Activated T-helper 1 cell treated with anti-CD3 and anti-CD28 coated beads, Interleukin-2, amount 50 U/mL, for 16 hours (primary cell): ENCODE data around the gene KIAA0753.

Experiments
- DNase-seq, 2 donors: peaks; one replicate each; pipeline ENCODE4 v3.0.0-alpha.2; 2020; ENCODE audit warnings: low read depth in 1 of 2, low spot score in 1 of 2

Gene KIAA0753

DNA sequence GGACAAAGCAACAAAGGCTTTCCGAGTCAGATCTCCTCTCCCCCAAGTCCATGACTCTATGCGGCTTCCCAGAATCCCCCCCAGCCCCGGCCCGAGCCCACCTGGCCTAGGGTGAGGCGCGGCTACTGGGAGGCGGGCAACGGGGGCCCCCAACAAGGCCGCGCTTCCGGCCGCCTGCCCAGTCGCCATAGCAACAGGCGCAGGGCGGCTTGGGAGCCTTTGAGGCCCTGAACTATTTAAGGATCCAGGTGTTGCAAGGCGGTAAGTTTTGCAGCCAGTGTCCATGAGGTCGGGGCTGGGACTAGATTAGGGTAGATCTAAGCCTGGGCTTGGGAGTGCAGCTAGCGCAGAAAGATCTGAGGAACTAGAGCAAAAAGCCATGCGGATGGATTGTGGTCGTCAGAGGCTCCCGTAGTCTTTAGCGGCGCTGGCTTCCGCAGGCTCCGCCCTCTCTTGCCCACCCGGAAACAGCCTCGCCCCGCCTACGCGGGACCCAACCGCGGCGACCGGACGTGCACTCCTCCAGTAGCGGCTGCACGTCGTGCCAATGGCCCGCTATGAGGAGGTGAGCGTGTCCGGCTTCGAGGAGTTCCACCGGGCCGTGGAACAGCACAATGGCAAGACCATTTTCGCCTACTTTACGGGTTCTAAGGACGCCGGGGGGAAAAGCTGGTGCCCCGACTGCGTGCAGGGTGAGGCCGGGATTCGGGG lies at the start of gene KIAA0753, which contains the start of gene TXNDC17:
TSS of gene KIAA0753 (minus strand) at position 176 of the 711 bp plus-strand sequence. CDS start 5,608 bp downstream, outside the sequence.
TSS of gene TXNDC17 (plus strand) at position 525 of the 711 bp plus-strand sequence. CDS start at position 548, 23 bp downstream.
- DNase-seq: peak; percentile 76 to 83

DNA sequence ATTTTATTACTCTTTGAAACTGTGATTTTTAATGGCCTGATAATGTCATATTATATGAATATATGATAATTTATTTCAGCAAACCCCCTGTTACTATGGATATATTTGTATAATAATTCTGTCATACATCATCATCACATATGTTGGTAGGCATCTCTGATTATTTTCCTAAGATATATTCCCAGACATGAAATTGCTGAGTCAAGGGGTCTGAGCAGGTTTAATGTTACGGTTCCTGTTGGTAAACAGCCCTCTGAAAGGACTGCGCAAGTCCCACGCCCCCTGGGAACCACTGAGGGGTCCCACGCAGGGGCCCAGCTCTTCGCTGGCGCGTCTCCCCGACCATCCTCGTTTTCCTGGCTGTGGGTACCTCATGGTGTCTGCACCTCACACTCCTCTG lies 48.4 kb upstream of the KIAA0753 start:
- DNase-seq: no peak

DNA sequence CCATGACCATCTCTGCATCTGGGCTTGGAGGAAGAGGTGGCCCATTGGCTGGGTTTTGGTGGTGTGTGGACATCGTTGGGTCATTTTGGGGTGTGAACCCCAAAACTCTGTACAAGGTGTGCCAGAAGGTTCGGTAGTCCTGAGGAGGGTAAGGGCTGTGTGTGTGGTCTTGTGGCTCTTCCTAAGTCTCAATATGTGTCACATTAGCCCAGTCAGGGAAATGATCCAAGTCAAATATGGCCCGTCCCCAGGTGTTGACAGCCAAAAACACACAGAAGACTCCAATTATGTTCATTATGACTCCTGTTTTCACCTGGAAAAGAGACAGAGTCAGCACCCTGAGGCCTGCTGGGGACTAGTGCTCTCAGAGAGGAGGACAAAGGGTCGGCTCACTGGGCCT lies 45.5 kb upstream of the KIAA0753 start:
- DNase-seq: no peak

DNA sequence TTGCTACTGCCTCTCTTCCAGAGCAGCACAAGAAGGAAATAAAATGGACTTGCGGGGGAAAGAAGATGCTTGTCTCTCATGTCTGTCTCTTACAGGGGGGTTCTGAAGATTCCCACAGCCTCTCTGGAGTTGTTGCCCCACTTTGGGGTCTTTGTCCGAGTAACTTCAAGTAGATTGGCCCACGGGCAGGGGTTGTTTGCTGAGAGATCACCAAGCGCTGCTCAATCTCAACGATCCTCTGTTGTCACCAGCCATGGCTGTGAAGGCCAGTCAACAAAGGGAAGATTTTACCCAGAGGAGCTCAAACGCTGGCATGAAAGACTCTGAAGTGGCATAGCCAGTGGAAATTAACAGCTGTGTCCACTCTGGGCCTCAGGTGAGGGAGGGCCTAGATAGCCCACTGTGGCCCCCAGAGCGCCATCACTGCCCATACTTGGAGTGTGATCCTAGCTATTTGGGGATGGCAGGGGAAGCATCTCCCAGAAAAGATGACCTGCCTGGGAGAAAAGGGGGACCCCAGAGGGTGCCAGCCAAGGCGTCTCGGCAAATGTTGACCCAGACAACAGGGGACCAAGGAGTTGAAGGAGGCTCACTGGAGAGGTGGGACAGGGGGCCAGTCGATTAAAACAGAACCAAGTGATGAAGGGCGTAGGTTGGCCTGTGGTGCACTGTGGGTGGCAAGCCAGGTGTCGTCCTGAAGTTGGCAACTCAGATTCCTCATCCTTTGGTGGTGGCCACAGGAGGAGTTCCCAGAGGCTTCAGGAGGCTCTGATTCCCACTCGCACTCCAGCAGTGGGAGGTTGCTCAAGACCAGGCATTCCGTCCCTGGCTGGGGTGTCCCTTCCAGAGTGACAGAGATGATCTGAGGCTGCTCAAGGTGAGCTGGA lies 44.6 kb upstream of the KIAA0753 start:
- DNase-seq: no peak

DNA sequence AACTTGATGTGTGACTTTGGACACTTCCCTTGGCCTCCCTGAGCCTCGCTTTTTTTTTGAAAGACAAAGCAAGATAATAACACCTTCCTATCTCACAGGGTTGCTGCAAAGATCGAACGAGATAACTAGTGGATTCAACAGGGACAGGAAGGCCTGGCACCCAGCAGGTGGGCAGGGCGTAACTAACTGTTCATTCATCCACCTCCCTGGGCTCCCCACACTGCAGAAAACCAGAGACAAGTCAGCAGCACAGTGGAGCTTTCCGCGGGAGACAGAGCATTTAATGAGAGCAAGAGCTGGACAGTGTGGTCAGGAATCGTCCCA lies 43.9 kb upstream of the KIAA0753 start:
- DNase-seq: no peak

DNA sequence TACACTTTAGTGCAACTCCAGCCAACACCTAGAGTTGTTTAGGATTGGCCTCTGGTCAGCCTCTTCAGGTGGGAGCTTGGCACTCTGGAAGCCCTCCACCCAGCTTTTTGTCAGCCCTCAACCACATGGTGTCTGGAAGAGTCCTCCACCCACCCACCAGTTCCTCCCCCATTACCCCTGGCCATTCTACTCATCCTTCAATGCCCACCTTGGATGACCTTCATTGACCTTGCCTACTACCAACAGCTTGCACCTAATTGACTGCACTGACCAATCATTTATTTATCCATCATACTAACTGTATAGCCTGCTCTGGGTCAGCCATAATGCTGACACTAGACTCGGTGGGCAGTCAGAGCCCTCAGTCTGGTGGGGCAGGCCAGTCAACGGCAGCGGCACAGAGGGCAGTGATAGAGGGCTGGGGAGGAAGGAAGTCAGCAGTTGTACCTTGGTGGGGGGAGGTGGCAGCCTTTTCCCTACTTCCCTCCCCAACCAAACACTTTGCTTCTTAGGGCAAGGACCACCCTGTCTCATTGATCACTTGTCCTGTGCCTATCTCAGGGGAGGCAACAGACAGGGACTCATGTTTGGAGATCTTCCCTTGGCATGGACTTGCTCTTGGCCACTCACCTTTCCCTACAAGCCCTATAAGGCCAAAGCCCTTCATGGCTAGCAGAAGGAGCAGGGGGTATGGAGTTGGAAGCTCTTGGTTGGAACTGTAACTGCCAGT lies 43.4 kb upstream of the KIAA0753 start:
- DNase-seq: no peak

DNA sequence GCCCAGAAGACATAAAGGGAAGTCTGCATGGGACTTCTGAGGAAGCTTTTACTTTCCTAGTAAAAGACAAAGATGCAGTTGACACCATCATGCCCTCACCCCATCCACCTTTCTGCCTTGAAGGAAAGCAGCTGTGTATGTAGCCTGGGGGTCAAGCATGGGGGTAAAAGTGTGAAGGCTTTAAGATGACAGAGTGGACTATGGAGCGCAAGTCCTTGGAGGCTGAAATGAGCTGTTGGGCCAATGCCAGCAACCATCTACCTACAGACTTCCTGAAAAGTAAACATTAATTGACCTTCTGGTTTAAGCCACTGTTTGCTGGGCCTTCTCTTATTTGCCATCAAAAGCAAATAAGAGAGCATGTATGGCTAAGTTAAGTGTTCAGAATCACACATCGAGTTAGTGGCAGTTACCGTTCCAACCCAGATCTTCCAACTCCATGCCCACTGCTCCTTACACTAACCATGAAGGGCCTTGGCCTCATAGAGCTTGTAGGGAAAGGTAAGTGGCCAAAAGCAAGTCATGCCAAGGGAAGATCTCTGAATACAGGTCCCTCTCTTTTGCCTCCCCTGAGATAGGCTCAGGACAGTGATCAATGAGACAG lies 42.7 kb upstream of the KIAA0753 start:
- no peak for DNase-seq

DNA sequence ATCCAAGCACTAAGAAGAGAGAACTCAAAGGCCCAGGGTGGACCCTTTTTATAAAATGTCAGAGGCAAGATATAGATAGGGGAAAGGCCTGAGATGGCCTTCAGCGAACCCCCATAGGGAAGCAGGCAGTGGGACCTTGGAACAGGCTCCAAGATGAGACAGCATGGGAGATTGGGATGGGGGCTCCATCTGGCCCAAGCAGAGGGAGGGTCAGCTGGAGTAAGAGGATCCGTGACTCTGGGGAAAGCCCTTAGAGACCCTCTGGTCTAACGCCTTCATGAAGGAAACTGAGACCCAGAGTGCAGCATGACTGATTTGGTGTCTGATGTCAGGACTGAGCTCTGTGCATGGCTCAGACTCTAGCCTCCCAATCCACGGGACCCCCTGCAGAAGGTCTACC lies 41.8 kb upstream of the KIAA0753 start:
- DNase-seq: no peak

DNA sequence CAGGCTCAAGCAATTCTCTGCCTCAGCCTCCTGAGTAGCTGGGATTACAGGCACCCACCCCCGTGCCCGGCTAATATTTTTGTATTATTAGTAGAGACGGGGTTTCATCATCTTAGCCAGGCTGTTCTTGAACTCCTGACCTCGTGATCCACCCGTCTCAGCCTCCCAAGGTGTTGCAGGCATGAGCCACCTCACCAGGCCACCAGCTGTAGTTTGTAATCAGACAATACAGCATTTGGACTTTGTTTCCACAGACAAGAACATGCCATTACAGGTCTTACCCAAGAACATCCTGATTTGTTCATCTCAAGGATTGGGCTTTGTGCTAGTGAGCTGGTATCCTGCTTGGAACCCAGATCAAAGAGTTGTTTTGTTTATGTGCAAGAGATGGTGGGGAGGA lies 41.2 kb upstream of the KIAA0753 start:
- no peak for DNase-seq

DNA sequence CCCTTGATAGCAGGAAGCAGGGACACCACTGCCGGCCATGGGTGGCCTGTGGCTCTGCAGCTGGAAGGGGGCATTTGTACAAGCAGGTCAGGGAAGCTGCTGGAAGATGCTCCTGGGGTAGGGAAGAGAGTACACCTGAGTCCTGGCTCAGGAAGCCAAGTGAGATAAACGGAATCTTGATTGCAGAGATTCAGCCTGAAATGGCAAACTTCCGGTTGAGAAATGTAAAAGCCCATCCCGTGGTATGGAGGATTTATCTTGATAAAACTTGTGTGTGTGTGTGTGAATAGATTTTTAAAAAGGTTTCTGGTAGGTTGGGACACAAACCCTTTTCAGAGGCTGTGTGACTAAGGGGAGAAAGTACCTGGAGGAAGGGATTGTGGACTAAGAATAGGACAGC lies 40.7 kb upstream of the KIAA0753 start:
- no peak for DNase-seq

DNA sequence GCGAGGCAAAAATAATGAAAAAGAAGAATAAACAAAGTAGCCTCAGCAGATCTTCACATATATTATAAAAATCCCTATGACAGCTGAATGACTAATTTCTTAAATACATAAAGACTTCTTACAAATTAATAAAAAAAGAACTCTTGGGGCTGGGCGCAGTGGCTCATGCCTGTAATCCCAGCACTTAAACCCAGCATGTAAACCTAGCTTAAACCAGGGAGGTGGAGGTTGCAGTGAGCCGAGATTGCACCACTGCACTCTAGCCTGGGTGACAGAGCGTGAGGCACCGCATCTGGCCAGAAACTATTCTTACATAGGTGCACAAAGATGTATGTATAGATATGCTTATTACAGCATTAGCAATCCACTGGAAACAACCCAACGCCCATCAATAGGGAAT lies 38.7 kb upstream of the KIAA0753 start:
- no peak for DNase-seq

DNA sequence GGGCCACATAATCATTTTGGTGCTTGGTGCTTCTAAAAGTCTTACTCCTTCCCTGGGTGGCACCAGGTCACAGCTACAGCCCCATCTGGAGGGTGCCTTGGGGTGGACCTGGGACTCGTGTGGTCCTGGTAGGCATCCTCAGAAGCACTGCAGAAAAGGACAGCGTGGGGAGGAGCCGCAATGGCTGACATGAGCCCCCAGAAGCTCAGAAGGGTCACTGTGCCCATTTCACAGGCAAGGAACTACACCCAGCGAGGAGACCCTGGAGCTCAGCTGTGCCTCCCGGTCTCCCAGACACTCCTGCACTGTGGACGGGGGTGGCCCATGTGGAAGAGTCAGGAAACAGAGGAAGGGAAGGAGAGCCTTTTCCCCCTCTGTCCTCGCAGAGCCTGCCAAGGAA lies 37.4 kb upstream of the KIAA0753 start:
- DNase-seq: no peak

DNA sequence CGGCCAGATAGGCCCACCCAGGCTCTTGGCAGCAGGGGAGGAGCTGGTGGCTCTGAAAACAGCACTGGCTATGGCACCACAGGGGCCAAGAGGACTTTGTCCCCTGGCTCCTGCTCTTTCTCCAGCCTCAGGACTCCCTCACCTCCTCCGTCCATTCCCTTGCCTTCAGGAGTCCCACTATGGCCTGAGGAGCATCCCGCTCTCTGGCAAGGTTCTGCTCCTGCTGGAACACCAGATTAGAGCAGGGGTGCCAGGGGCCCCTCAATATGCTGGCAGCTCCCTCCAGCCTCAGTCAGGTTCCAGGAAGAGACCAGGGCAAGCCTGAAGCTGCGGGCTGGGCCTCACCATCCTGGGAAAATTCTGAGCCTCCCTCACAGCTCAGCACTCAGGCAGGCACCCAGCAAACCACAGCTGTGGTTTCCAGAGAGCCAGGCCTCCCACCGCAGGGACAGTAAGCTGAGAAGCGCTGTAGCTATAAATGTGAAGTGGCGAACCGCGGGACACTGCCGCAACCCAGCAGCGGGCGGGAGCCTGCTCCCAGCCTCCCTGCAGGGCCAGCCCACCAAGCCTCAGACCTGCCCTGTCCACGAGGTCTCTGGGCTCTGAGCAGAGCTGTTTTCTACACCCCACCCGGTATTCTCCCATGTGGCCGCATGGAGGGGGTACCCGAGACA lies 36.8 kb upstream of the KIAA0753 start:
- no peak for DNase-seq

DNA sequence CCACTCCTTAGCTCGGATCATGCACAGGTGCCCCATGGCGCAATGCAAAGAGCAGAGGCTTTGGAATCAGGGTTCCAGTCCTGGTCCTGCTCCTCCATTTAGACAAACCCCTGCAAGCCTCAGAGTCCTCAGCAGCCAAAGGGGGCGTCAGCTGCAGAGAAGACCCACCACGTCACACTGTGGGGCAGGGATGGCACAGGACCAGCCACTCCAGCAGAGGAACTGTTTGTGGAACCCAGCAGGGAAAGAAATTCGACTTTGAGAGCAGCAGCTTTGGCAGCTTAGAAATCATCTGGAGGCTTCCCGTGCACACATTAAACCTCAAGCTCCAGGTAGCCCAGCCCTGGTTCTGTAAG lies 36.3 kb upstream of the KIAA0753 start:
- DNase-seq: no peak

DNA sequence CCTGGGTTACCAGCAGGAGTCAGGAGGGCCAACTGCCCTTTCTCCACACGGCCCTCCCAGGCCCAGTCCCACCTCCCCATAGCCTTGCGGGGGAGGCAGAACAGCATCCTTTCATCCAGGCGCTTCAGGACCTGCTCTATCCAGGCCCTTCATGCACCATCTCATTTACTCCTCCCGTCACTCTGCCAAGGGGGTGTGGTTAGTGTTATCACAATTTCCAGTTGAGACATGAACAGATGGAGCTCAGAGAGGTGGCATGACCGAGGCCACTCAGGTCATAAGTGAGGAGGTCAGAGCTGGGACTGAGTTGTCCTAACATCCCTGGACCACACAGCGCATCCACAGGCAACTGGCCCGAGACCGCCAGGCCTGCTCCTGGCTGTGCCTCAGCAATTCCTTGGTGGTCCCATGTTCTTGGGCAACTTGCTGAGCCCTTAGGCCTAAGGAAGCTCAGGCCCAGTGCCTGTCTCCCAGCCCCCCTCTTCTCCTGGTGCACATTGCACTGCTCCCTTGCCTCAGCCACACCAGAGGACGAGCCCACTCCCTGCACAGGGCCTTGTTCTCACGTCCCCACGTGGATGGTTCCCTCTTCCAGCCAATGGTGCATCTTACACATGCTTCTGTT lies 34.8 kb upstream of the KIAA0753 start:
- no peak for DNase-seq

DNA sequence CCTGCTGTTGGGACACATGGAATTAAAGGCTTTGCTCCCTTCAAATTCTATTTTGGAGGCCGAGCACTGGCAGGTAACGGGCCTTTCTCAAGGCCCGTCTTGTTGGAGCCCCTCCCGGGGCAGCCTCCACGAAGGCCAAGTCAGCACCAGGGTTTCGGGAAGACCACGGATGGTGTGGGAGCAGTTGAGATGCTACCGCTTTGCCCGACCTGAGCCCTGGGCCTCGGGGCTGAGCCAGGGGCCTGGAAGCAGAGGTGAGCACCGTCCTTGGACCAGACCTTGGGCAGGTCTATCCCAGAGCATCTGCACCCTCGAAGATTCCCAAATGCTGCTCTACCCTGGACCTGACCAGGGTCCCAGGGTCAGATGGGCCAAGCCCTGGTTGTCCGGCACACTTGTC lies 34.1 kb upstream of the KIAA0753 start:
- DNase-seq: no peak

DNA sequence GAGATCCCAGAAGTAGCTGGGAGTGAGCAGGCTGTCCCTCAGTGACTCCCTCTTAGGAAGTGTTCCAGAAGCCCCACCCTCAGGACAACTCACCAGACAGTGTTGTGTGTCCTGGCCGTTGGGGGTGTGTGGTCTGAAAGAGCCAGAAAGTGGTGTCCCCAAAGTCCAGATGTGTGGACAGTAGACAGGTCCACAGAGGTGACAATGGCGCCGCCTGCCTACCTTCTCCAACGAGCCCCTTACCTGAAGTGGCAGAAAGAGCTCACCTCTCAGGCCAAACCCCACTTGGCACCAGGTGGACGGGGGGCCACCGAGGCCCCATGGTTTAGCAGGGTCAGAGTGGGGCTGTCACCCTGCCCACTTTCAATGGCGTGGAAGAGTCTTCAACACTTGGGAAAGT lies 30.9 kb upstream of the KIAA0753 start:
- DNase-seq: no peak

DNA sequence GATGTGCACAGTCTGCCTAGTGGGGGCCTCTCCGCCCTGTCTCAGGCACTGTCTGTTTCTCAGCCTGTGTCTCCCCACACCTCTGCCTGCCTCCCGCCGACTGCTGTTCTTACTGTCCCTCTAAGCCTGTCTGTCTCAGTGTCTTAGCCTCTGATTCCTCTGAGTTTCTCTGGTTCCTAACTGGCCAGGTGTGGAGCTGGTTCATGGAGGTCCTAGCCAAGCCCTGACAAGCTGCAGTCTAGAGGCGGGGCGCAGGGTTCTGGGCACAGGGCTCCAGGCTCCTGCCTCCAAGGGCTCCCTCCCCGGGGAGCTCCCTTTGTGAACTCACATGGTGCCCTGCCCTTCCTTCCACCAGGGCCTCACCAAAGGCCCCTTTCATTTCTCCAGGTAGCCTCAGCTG lies 30.5 kb upstream of the KIAA0753 start:
- no peak for DNase-seq

DNA sequence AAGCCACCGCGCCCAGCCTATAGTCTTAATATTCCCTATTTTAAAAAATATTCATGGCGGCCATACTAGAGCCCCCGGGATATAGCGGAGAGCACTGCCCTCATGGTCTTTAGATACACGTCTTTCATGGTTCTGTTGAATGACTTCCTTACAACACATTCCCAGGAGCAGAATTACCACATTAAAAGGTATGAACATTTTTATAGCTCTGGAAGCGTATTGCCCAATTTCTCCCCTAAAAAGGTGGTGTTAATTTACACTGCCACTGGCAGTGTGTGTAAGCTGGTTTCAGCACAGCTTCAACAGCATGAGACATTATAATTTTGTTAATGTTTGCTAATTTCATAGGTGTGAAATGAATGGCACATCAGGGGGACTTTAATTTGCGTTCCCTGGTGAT lies 30.1 kb upstream of the KIAA0753 start:
- no peak for DNase-seq

DNA sequence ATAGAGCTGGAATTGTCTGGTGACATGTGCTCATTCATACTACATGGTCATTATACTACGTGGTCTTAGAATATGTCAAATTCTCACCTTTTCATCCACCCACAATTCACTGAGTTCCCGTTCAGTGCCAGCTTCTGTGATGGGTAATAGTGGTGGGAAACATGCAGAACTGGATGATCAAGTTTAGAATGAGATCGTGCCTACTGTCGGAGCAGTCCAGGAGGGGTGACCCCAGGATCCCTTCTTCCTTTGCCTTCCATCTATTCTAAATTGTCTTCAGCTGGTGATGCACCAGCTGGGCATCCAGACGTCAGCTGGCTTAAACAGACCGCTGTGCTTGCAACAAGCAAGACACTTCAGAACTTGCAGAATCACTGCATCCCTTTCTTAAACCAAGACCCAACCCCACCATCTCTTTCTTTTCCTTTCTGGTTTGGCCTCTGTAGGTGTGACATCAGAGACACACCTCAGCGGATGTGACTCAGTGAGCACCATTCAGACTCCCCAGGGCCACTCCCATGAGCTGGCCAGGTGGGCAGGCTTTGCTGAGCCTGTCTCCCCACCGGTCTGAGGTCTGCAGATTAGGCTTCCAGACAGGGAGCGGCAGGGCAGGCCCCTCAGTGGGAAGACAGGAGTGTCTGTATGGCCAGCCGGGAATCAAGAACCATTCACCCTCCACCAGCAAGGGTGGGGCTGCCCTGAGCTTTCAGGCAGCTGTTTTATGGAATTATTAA lies 29.1 kb upstream of the KIAA0753 start:
- no peak for DNase-seq
